Right ventricle myocardium inferior (tissue), 1 donor: ENCODE results near the gene GCAT. TPM values are rescaled to one million over a fixed set of nuclear protein-coding genes. Genes with fewer than 3 reads are reported as not detected.

Experiments used
- ATAC-seq: fragments of 200-7000 bp; cut with Tn5 transposase; one replicate; pipeline ENCODE4 v1.9.1; 2020; ENCODE audit warnings: mild to moderate bottlenecking, moderate library complexity
- DNase-seq: peaks from one replicate; pipeline ENCODE4 v3.0.0; 2021; ENCODE audit errors: missing footprints
- intact Hi-C: fragments of 100-400 bp; cut with DNase I; formaldehyde crosslinking; loops from one replicate; pipeline ENCODE4 v1.11.0; 2022
- microRNA-seq: library from miRNA; unstranded; fragments of <30 nt; microRNA quantifications from one replicate; pipeline ENCODE4 v1.2.0, GENCODE V29; 2020
- total RNA-seq: library from RNA; stranded (reverse); fragmentation: NEBNext Ultra II Directional; extraction: Animal tissue kit (Norgen Biotek cat#: 25700); gene quantifications from one replicate; pipeline ENCODE4 v1.2.1, GENCODE V29; 2021
- donor health status: DM: no; HTN: yes; CAD: no; lungs with severe emphysema.

Gene GCAT
- total RNA-seq, 1 donor from 2014 or later = 44.1 TPM

DNA sequence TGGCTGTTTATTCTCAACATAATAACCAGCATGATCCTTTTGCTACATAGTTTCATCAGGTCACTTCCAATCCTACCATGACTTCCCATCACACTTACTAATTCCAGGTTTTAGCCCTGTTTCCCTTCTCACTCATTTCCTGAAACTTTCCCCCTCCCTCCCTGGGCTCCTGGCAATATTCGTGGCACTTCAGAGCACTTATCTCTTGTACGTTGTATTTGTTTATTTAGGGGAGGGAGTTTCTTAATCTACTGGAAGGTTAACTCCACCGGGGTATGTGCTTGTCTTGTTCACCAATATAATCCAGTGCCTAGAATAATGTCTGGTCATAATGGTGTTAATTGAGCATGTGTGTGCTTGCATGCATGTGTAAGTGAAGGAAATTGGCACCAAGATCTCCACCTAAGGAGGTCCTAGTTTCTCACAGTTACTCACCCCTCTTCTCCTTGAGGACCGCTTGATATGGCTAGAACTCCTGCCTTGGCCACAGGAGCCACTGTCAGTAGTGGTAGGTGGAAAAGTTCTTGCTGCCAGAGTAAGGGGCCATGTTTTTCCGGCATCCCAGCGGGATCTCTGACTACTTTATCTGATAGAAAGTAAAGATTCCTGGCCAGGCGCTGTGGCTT lies 53.2 kb downstream of the GCAT start:
- no peak for DNase-seq
- ATAC-seq = no peak
- intact Hi-C loops = no loop called here

DNA sequence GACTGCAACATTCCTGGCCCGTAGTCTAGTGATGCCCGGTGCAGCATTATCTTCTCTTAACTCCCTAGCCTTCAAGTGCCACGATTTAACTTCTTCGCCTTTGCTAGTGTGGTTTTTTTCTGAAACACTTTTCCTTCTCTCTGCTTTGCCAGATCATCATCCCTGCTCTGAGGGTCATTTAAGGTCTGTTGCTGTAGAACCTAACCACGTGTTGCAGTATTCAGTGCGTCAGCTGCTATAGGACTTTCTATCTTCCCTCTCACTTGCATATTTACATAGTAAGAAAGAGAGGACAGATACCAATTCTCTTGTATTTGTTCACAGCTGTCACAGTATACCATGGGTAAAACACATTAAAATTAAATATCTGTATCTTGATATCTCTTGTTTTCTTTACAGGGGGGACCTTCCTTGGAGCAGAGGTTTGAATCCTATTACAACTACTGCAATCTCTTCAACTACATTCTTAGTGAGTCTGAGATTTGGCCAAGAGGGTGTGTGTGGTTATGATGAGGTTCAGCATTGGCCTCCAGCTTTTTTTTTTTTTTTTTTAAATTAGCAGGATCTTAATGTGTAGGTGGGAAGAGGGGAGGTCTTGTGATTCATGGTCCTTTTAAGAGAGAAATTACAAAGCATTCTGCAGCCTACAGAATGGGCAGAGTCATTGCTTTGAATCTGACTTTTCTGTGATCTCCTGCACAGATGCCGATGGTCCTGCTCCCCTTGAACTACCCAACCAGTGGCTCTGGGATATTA lies 55.0 kb downstream of the GCAT start:
- ATAC-seq = peak; percentile 38
- DNase-seq = no peak
- intact Hi-C loops = loop anchor here (1.0 kb wide), 1 partner anchor 45 kb away; no protein-coding TSS in a partner anchor

DNA sequence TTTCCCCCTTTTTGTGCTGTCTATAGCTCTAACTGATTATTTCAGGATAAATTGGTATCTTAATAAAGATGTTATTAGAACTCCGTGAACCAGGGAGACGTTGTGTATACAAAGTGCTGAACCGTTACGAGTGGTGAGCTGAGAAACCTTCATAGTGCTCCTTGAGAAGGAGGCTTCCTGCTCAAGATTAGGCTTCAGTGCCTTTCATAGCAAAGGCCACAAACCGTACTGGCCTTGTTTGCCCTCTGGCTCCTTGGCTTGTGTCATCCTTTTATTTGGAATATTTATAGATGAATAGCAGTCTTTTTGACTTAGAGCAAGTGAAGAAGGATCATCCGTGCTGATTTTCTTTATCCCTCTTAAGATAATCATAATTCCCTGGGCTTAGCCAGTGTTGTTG lies 57.8 kb downstream of the GCAT start:
- intact Hi-C loops = no loop called here
- ATAC-seq = no peak
- no peak for DNase-seq

Small RNA genes lying within 50 kb of the gene (microRNA-seq; reads per million reads assigned to microRNA genes)
- gene MIR659 = not detected

Other genes with a start within 250 kb of the GCAT start
- gene CDC42EP1, start 247.5 kb upstream of the GCAT start, total RNA-seq = 17.7 TPM
- gene LGALS2, start 227.8 kb upstream of the GCAT start, total RNA-seq = 0.60 TPM
- gene GGA1, start 199.1 kb upstream of the GCAT start, total RNA-seq = 26.7 TPM
- gene SH3BP1, start 168.3 kb upstream of the GCAT start, total RNA-seq = 1.5 TPM
- gene PDXP, start 149.2 kb upstream of the GCAT start, total RNA-seq = 21.4 TPM
- gene LGALS1, start 132.3 kb upstream of the GCAT start, total RNA-seq = 1,345 TPM
- 14.1 TPM for gene NOL12, start 121.6 kb upstream of the GCAT start, total RNA-seq
- 90.1 TPM for gene TRIOBP, start 110.9 kb upstream of the GCAT start, total RNA-seq
- not detected for gene GALR3, start 15.4 kb downstream of the GCAT start, total RNA-seq
- gene ANKRD54, start 36.4 kb downstream of the GCAT start, total RNA-seq = 16.0 TPM
- gene EIF3L, start 41.5 kb downstream of the GCAT start, total RNA-seq = 385 TPM
- 19.4 TPM for gene MICALL1, start 98.4 kb downstream of the GCAT start, total RNA-seq
- 0.68 TPM for gene C22orf23, start 145.7 kb downstream of the GCAT start, total RNA-seq
- gene POLR2F, start 145.8 kb downstream of the GCAT start, total RNA-seq = 88.8 TPM
- gene SOX10, start 176.6 kb downstream of the GCAT start, total RNA-seq = 1.9 TPM
- gene PICK1, start 249.5 kb downstream of the GCAT start, total RNA-seq = 20.9 TPM